Measurements from ENCODE around the gene MARCKSL1. TPM values are rescaled to one million over a fixed set of nuclear protein-coding genes. Genes with fewer than 3 reads are reported as not detected.
A peak's percentile ranks its signal among the peaks of the same experiment; 100 is the strongest.

MARCKSL1 gene
- total RNA-seq, 1 experiment from 2014 or later: 457 TPM

GRCh38 chr1:32335535-32335789 is 571 bp downstream of the MARCKSL1 start:
- Histone ChIP-seq H4K8ac (replicated peaks; ENCODE audit: insufficient read length, low read depth, low read length) (no peak overlapping the region), H4K20me1 (ENCODE audit: control insufficient read depth, insufficient read depth, insufficient read length) (no peaks in the 10 kb centered on the region), H2BK5ac (ENCODE audit: insufficient read length, low read length) (no peak overlapping the region), H3K4me2 (ENCODE audit: insufficient read depth, insufficient read length, low read length) (no peak overlapping the region), H3K79me1 (ENCODE audit: insufficient read depth, low read depth, low read length, poor library complexity, severe bottlenecking) (no peaks in the 10 kb centered on the region), H3T11ph (ENCODE audit: low read length) (no peak overlapping the region), H2AFZ (ENCODE audit: low read length) (no peak overlapping the region), H3K4ac (ENCODE audit: low read depth, low read length) (no peak overlapping the region), H2BK120ac (ENCODE audit: low read depth, low read length, poor library complexity, severe bottlenecking) (no peak overlapping the region), H3K23me2 (ENCODE audit: insufficient read length, low read depth, low read length, poor library complexity, severe bottlenecking) (peaks cover 11% of the 10 kb centered on the region), H4K5ac (ENCODE audit: insufficient read length, low read depth, low read length) (no peak overlapping the region), H3K9ac (ENCODE audit: extremely low read depth, insufficient read length, low read length) (peak overlapping the region; percentile 72), H3K14ac (ENCODE audit: insufficient read depth, low read length) (peak overlapping the region; percentile 63; the same call in 1 of the 2 replicates), H3K18ac (ENCODE audit: insufficient read length, low read depth, low read length) (peak overlapping the region; percentile 64), H2AK5ac (ENCODE audit: insufficient read length, low read length) (no peak overlapping the region), H2BK20ac (ENCODE audit: low read depth, low read length, poor library complexity, severe bottlenecking) (no peak overlapping the region), H3K56ac (ENCODE audit: insufficient read length, low read depth, low read length) (no peak overlapping the region), H3K9me3 (ENCODE audit: control insufficient read depth, low read depth, low read length) (no peaks in the 10 kb centered on the region), H3K4me1 (ENCODE audit: insufficient read depth, low read length) (peaks cover 3% of the 10 kb centered on the region; the same call in 1 of the 2 replicates), H4K91ac (ENCODE audit: insufficient read length, low read depth, low read length) (no peak overlapping the region), H3K79me2 (ENCODE audit: insufficient read depth, low read length) (peaks cover 6% of the 10 kb centered on the region; the same call in 1 of the 2 replicates), H2BK12ac (ENCODE audit: insufficient read length, low read depth, low read length) (no peak overlapping the region), H3K27ac (ENCODE audit: insufficient read length, low read depth, low read length) (no peak overlapping the region), H3K27me3 (ENCODE audit: insufficient read depth, low read length) (peaks cover 2% of the 10 kb centered on the region; the same call in 1 of the 2 replicates), H3K23ac (ENCODE audit: insufficient read length, low read depth, low read length) (no peak overlapping the region), H2BK15ac (ENCODE audit: low read depth, low read length) (no peak overlapping the region)
- Mint-ChIP-seq H3K27ac (no peak overlapping the region), H3K4me1 (peaks cover 43 to 55% of the 10 kb centered on the region in 2 experiments), H3K36me3 (ENCODE audit: insufficient read depth in 1 of 3, low read depth in 3 of 3) (peaks cover 27 to 47% (median 44%) of the 10 kb centered on the region in 3 experiments), H3K4me3 (peak overlapping the region; percentile 93 to 97; a peak in 4 of 5 replicates), H3K9me3 (no peaks in the 10 kb centered on the region; a peak in 1 of 5 replicates), H3K27me3 (ENCODE audit: low read depth) (peaks cover 36% of the 10 kb centered on the region)
- no peak for DNase-seq
- WGBS (ENCODE audit: extremely low coverage, insufficient read length, low lambda C conversion rate): no CpG with 5 or more reads among the region's 34 CpGs
- no peak for TF ChIP-seq CTCF (conservative IDR thresholded peaks at IDR 0.05)

Data from H9 (cell line).